GM12878 (cell line): ENCODE data around the gene TPPP. TPM values are rescaled to one million over a fixed set of nuclear protein-coding genes. Genes with fewer than 3 reads are reported as not detected.
"Not testable (repeated sequence)": the region's sequence is repeated elsewhere in the genome, so short reads cannot be mapped to it uniquely, and the experiment has no call there.

ENCODE experiments used
- ATAC-seq: fragments of 200-7000 bp; cut with Tn5 transposase; 3 replicates; pipeline ENCODE4 v1.9.1; 2020; ENCODE audit warnings: mild to moderate bottlenecking, moderate library complexity
- BruUV-seq: library from RNA; stranded (reverse); fragments of 400-500 nt; replicated peaks from 2 replicates; lab custom pipeline; 2021; lab: Mats Ljungman, UMichigan
- CTCF ChIA-PET: fragments of 300-600 bp; sonication (Branson Sonifier 250); formaldehyde crosslinking; extraction: SDS; loops from one replicate; lab custom pipeline; 2021; ENCODE audit warnings: inconsistent platforms; lab: Yijun Ruan, JAX
- POLR2A ChIA-PET: fragments of 350-600 bp; formaldehyde crosslinking; extraction: SDS; loops from one replicate; lab custom pipeline; 2021; ENCODE audit warnings: inconsistent platforms; lab: Charles Lee
- RAD21 ChIA-PET: fragments of 300-600 bp; sonication (Branson Sonifier 250); formaldehyde crosslinking; loops from one replicate; lab custom pipeline; 2023; ENCODE audit warnings: antibody characterized with exemption; ENCODE audit not compliant: unreplicated experiment; lab: Charles Lee
- SMC1A ChIA-PET: fragments of 300-600 bp; sonication (Branson Sonifier 250); formaldehyde crosslinking; loops from one replicate; lab custom pipeline; 2023; ENCODE audit not compliant: unreplicated experiment, uncharacterized antibody; lab: Charles Lee
- DNase-seq: peaks from one replicate; pipeline ENCODE4 v3.0.0-alpha.2; 2011; ENCODE audit warnings: low read depth, low spot score
- FAIRE-seq: peaks from 3 replicates; lab custom pipeline; 2011; peaks lifted over from hg19 to GRCh38; lab: Jason Lieb, UNC
- H2AFZ ChIP-seq: 2 replicates; pipeline ENCODE4 v1.6.0; 2011; ENCODE audit warnings: low read depth, low read length, control low read depth; ENCODE audit not compliant: control insufficient read depth
- H3K27ac ChIP-seq: 2 replicates; pipeline ENCODE4 v1.5.1; 2011; ENCODE audit warnings: control low read depth; ENCODE audit not compliant: control insufficient read depth, insufficient read depth
- H3K27me3 ChIP-seq, 2 experiments: replicated peaks in 1 of 2; 2 replicates each; pipeline versions ENCODE4 v1.6.0 to v1.6.1; 2011; ENCODE audit warnings: low read length in 1 of 2; ENCODE audit not compliant: control insufficient read depth in 2 of 2, insufficient read depth in 2 of 2
- H3K36me3 ChIP-seq, 2 experiments: 2 replicates each; pipeline ENCODE4 v1.5.1; 2011; ENCODE audit warnings: low read length in 1 of 2; ENCODE audit not compliant: control insufficient read depth in 2 of 2, insufficient read depth in 2 of 2
- H3K4me1 ChIP-seq: 2 replicates; pipeline ENCODE4 v1.6.1; 2011; ENCODE audit warnings: mild to moderate bottlenecking, low read length, moderate library complexity, mixed read lengths; ENCODE audit not compliant: control insufficient read depth, insufficient read depth
- H3K4me2 ChIP-seq: 2 replicates; pipeline ENCODE4 v1.6.0; 2011; ENCODE audit warnings: control low read depth; ENCODE audit not compliant: control insufficient read depth, insufficient read depth
- H3K4me3 ChIP-seq: fragments of 200-600 bp; sonication (generic); 2 replicates; pipeline ENCODE4 v1.5.1; 2016
- H3K79me2 ChIP-seq: 2 replicates; pipeline ENCODE4 v1.6.0; 2011; ENCODE audit warnings: low read length; ENCODE audit not compliant: control insufficient read depth, insufficient read depth
- H3K9ac ChIP-seq: 2 replicates; pipeline ENCODE4 v1.8.0; 2011; ENCODE audit warnings: low read length, control low read depth, mixed read lengths; ENCODE audit not compliant: control insufficient read depth, insufficient read depth
- H3K9me3 ChIP-seq: replicated peaks from 3 replicates; pipeline ENCODE4 v1.5.1; 2011; ENCODE audit warnings: mild to moderate bottlenecking, low read length; ENCODE audit not compliant: control insufficient read depth, insufficient read depth
- H4K20me1 ChIP-seq: 2 replicates; pipeline ENCODE4 v1.6.0; 2011; ENCODE audit not compliant: control insufficient read depth, insufficient read depth
- WGBS: methylation state at CpG from one replicate; pipeline ENCODE4 v1.1.6; 2016; ENCODE audit warnings: low lambda C conversion rate; ENCODE audit not compliant: insufficient replicate concordance, insufficient coverage; ENCODE audit errors: missing lambda C conversion rate; 5-methylcytosine and 5-hydroxymethylcytosine counted together
- in situ Hi-C: fragments of 300-500 bp; cut with MboI; formaldehyde crosslinking; loops from 9 replicates; pipeline ENCODE4 v1.14.3; 2018; ENCODE audit warnings: mixed read lengths
- intact Hi-C: fragments of 100-400 bp; cut with micrococcal nuclease; formaldehyde crosslinking; loops from one replicate; pipeline ENCODE4 v1.14.2; 2022; ENCODE audit not compliant: unreplicated experiment
- polyA plus RNA-seq, 11 experiments: library from polyadenylated mRNA; depleted of rRNA in 4 of 11; unstranded in 6 of 11; stranded (reverse) in 5 of 11; fragments of >200 nt; fragmentation: Nextera tagmentation in 4 of 11; fragmentation: Illumina TruSeq in 1 of 11; extraction: Ambion mirVana in 4 of 11; extraction: Trizol in 1 of 11; gene quantifications; 1 replicate in 1 of 11; 2 replicates in 10 of 11; pipeline versions ENCODE4 v1.2.1 to v1.2.3, GENCODE V29; 2011 to 2016; ENCODE audit warnings: inconsistent platforms in 2 of 11, missing spikeins in 2 of 11, low read depth in 1 of 11
- total RNA-seq, 4 experiments: library from RNA; depleted of rRNA in 3 of 4; stranded (reverse); fragments of >200 nt in 3 of 4; fragmentation: Illumina TruSeq in 1 of 4; extraction: Trizol in 1 of 4; gene quantifications; 2 replicates each; pipeline versions ENCODE4 v1.2.1 to v1.2.3, GENCODE V29; 2013 to 2021

Gene TPPP
- total and polyA plus RNA-seq, 10 of the 15 experiments (the other 5 are each of a cell fraction or from before 2014, with no cell fraction given), result under 0.01 to 0.24 (median 0.04) TPM; not detected in 4

DNA sequence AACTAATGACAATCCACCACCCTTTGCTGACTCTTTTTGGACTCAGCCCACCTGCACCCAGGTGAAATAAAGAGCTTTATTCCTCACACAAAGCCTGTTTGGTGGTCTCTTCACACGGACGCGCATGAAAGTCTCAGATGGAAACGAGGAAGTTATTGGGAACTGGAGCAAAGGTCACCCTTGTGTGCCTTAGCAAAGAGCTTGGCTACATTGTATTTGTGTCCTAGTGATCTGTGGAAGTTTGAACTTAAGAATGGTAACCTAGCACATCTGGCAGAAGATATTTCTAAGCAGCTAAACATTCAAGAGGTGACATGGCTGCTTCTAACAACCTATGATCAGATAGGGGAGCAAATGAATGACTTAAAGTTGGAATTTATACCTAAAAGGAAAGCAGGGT lies 15.2 kb upstream of the TPPP start:
- H3K27me3 ChIP-seq, FAIRE-seq, intact Hi-C loops, H3K4me2 ChIP-seq, H3K79me2 ChIP-seq, H3K27ac ChIP-seq, H3K4me1 ChIP-seq, BruUV-seq, CTCF ChIA-PET, DNase-seq, SMC1A ChIA-PET, H3K36me3 ChIP-seq, RAD21 ChIA-PET, in situ Hi-C loops, ATAC-seq, H3K9ac ChIP-seq, H2AFZ ChIP-seq, H3K4me3 ChIP-seq, POLR2A ChIA-PET, H4K20me1 ChIP-seq, H3K9me3 ChIP-seq: not testable (repeated sequence)
- 74% methylated on average over 4 of the region's 4 CpGs for WGBS

DNA sequence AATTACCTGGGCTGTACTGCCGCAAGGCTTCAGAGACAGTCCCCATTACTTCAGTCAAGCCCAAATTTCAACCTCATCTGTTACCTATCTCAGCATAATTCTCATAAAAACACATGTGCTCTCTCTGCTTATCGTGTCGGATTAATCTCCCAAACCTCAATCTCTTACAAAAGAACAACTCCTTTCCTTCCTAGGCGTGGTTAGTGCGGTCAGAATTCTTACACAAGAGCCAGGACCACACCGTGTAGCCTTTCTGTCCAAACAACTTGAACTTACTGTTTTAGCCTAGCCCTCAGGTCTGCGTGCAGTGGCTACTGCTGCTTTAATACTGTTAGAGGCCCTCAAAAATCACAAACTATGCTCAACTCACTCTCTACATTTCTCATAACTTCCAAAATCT lies 13.0 kb upstream of the TPPP start:
- H3K4me3 ChIP-seq, H3K36me3 ChIP-seq, H3K4me2 ChIP-seq, FAIRE-seq, in situ Hi-C loops, H3K27ac ChIP-seq, intact Hi-C loops, RAD21 ChIA-PET, H3K4me1 ChIP-seq, POLR2A ChIA-PET, BruUV-seq, DNase-seq, CTCF ChIA-PET, H3K9ac ChIP-seq, SMC1A ChIA-PET, H4K20me1 ChIP-seq, H3K9me3 ChIP-seq, ATAC-seq, H3K27me3 ChIP-seq, H2AFZ ChIP-seq, H3K79me2 ChIP-seq: not testable (repeated sequence)
- 44% methylated on average over 7 of the region's 7 CpGs for WGBS

DNA sequence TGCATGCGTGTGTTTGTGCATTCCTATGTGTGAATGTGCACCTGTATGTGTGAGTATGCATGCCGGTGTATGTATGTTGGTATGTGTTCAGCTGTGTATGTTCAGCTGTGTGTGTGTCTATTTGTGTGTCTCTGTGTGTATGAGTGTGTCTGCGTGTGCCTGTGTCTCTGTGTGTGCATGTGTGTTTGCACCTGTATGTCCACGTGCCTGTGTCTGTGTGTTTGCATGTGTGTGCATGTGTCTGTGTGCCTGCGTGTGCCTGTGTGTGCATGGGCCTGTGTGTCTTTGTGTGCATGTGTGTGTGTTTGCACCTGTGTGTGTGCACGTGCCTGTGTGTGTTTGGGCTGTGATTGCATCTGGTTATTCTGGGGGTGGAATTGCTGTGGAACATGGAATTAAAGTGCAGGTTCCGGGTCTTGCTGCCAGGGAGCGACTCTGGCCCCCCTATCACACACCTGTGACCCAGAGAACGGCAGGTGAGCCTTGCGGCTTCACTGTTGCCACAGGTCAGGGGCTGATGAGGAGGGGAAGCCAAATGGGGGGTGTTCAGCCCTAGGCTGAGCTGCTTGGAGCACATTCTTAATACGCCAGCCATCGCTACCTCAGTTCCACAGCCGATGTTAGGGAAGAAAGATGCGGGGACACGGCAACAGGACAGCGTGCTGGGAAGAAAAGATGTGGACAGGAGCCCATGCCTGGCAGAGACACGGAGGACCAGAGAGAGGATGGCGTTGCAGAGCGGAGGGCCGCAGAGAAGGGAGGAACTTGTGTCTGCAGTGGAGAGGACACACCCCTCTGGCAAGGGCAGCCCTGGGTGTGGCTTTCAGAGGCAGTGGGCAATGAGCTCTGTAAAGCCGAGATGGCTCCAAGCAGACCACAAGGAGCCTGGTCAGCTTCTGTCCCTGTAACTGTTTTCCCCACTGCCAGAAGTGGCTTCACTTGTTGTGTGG lies 3.9 kb upstream of the TPPP start:
- H3K36me3 ChIP-seq, H2AFZ ChIP-seq, intact Hi-C loops, H3K4me2 ChIP-seq, ATAC-seq, H3K4me3 ChIP-seq, RAD21 ChIA-PET, POLR2A ChIA-PET, H3K79me2 ChIP-seq, in situ Hi-C loops, SMC1A ChIA-PET, H3K27me3 ChIP-seq, H4K20me1 ChIP-seq, H3K27ac ChIP-seq, CTCF ChIA-PET, H3K9me3 ChIP-seq, FAIRE-seq, DNase-seq, H3K9ac ChIP-seq, BruUV-seq, H3K4me1 ChIP-seq: not testable (repeated sequence)
- 87% methylated on average over 9 of the region's 21 CpGs for WGBS

DNA sequence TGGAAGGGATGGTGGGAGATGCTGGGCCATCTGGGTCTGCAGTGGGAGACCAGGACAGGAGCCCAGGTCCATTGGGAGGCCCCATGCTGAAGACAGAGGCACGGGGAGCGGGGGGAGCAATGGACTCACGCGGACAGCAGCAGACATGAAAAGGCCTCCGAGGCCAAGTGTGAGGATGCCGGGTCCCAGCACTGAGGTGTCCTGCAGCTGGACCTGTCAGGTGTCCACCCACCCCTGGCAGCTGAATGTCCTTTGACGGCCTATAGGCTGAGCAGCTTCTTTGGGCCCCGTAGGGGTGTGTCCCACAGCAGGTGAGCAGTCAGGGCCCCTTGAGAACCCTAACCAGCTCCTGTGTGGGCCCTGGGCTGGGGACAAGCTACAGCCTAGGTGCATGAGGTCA lies 3.0 kb upstream of the TPPP start:
- H3K4me2 ChIP-seq, RAD21 ChIA-PET, in situ Hi-C loops, CTCF ChIA-PET, POLR2A ChIA-PET, H3K36me3 ChIP-seq, FAIRE-seq, H3K27ac ChIP-seq, H3K4me1 ChIP-seq, H3K9me3 ChIP-seq, H2AFZ ChIP-seq, H3K4me3 ChIP-seq, H3K79me2 ChIP-seq, intact Hi-C loops, H3K9ac ChIP-seq, H3K27me3 ChIP-seq, ATAC-seq, H4K20me1 ChIP-seq, SMC1A ChIA-PET, BruUV-seq, DNase-seq: not testable (repeated sequence)
- WGBS, result 60% methylated on average over 1 of the region's 8 CpGs
